ENCODE data around the gene PYGO2.

The PYGO2 gene

GRCh38 chr1:154952664-154953063 is 8.9 kb downstream of the PYGO2 start:
- TF ChIP-seq CTCF (conservative IDR thresholded peaks at IDR 0.05; ENCODE audit: low read length): no peak

GRCh38 chr1:154951901-154952657 is 9.5 kb downstream of the PYGO2 start:
- no peak for DNase-seq (ENCODE audit: low read depth)
- no peak for TF ChIP-seq CTCF (conservative IDR thresholded peaks at IDR 0.05; ENCODE audit: low read length)
- no peak overlapping the region for H3K4me3 ChIP-seq (ENCODE audit: low read length)

More at GRCh38 chr1:154952664-154953063, 8.9 kb downstream of the PYGO2 start:
- no peak for DNase-seq (ENCODE audit: low read depth)
- no peak overlapping the region for H3K4me3 ChIP-seq (ENCODE audit: low read length)

- TF ChIP-seq CTCF (conservative IDR thresholded peaks at IDR 0.05; ENCODE audit: low read length): no peak
- DNase-seq (ENCODE audit: low read depth): no peak
- no peak overlapping the region for H3K4me3 ChIP-seq (ENCODE audit: low read length)
These were observed 13.5 kb downstream of the PYGO2 start for GRCh38 chr1:154948079-154948478.

- TF ChIP-seq CTCF (conservative IDR thresholded peaks at IDR 0.05; ENCODE audit: low read length): no peak
- no peak for DNase-seq (ENCODE audit: low read depth)
- H3K4me3 ChIP-seq (ENCODE audit: low read length): no peak overlapping the region
These were observed 15.4 kb downstream of the PYGO2 start for GRCh38 chr1:154945962-154946850.

- H3K4me3 ChIP-seq (ENCODE audit: low read length): no peak overlapping the region
- DNase-seq (ENCODE audit: low read depth): no peak
- no peak for TF ChIP-seq CTCF (conservative IDR thresholded peaks at IDR 0.05; ENCODE audit: low read length)
These were observed 16.2 kb downstream of the PYGO2 start for GRCh38 chr1:154945160-154945961.

- H3K4me3 ChIP-seq (ENCODE audit: low read length): no peak overlapping the region
- DNase-seq (ENCODE audit: low read depth): no peak
- TF ChIP-seq CTCF (conservative IDR thresholded peaks at IDR 0.05; ENCODE audit: low read length): no peak
These were observed 17.0 kb downstream of the PYGO2 start for GRCh38 chr1:154944401-154945159.

All from AG10803 (cell line).